IMR-90 (cell line): ENCODE measurements around the gene LAPTM5. TPM values are rescaled to one million over a fixed set of nuclear protein-coding genes. Genes with fewer than 3 reads are reported as not detected.

Experiments
- ATAC-seq: fragments of 200-7000 bp; cut with Tn5 transposase; 2 replicates; pipeline ENCODE4 v1.9.1; 2020; ENCODE audit warnings: low read depth, mild to moderate bottlenecking, moderate library complexity
- BruUV-seq: library from RNA; stranded (reverse); fragments of 400-500 nt; replicated peaks from 2 replicates; lab custom pipeline; 2021; lab: Mats Ljungman, UMichigan
- CTCF ChIA-PET: fragments of 300-600 bp; formaldehyde crosslinking; extraction: SDS; loops from one replicate; lab custom pipeline; 2021; ENCODE audit warnings: antibody characterized with exemption; lab: Yijun Ruan, JAX
- POLR2A ChIA-PET: fragments of 300-600 bp; sonication (Branson Sonifier 250); formaldehyde crosslinking; loops from one replicate; lab custom pipeline; 2022; ENCODE audit warnings: antibody characterized with exemption; ENCODE audit not compliant: unreplicated experiment; lab: Charles Lee
- DNase-seq: peaks from one replicate; pipeline ENCODE4 v3.0.0; 2013
- H2AFZ ChIP-seq: replicated peaks from 2 replicates; pipeline ENCODE3; 2013; ENCODE audit warnings: low read length, mild to moderate bottlenecking; ENCODE audit not compliant: poor library complexity
- H2AK5ac ChIP-seq: 2 replicates; pipeline ENCODE4 v1.6.1; 2013; ENCODE audit warnings: low read depth, low read length, inconsistent platforms
- H2AK9ac ChIP-seq: replicated peaks from 2 replicates; pipeline ENCODE3; 2013; ENCODE audit warnings: mild to moderate bottlenecking, low read depth, low read length, moderate library complexity; ENCODE audit not compliant: poor library complexity
- H2BK120ac ChIP-seq: 2 replicates; pipeline ENCODE4 v1.6.1; 2013; ENCODE audit warnings: low read depth, low read length, inconsistent platforms
- H2BK15ac ChIP-seq: 3 replicates; pipeline ENCODE4 v1.6.1; 2013; ENCODE audit warnings: low read depth, low read length, inconsistent platforms
- H2BK20ac ChIP-seq: 2 replicates; pipeline ENCODE4 v1.6.1; 2013; ENCODE audit warnings: low read depth, mild to moderate bottlenecking, inconsistent platforms, low read length, moderate library complexity
- H2BK5ac ChIP-seq: 2 replicates; pipeline ENCODE4 v1.6.1; 2013; ENCODE audit warnings: mild to moderate bottlenecking, low read depth, low read length, inconsistent platforms; ENCODE audit not compliant: poor library complexity, severe bottlenecking
- H3K14ac ChIP-seq: replicated peaks from 2 replicates; pipeline ENCODE4 v1.6.1; 2013; ENCODE audit warnings: low read depth, low read length, inconsistent platforms
- H3K18ac ChIP-seq: 2 replicates; pipeline ENCODE4 v1.6.1; 2013; ENCODE audit warnings: low read depth, low read length, control low read depth
- H3K23ac ChIP-seq: 2 replicates; pipeline ENCODE4 v1.6.1; 2013; ENCODE audit warnings: low read depth, low read length, inconsistent platforms
- H3K27ac ChIP-seq: 2 replicates; pipeline ENCODE4 v1.5.1; 2013; ENCODE audit warnings: mild to moderate bottlenecking, control low read depth, low read length; ENCODE audit not compliant: insufficient read depth
- H3K27me3 ChIP-seq: 2 replicates; pipeline ENCODE4 v1.6.1; 2013; ENCODE audit warnings: low read length; ENCODE audit not compliant: control insufficient read depth, insufficient read depth
- H3K36me3 ChIP-seq: 2 replicates; pipeline ENCODE4 v1.6.1; 2013; ENCODE audit warnings: low read length, mixed read lengths; ENCODE audit not compliant: control insufficient read depth, insufficient read depth
- H3K4ac ChIP-seq: 2 replicates; pipeline ENCODE4 v1.6.1; 2013; ENCODE audit warnings: low read depth, low read length, inconsistent platforms
- H3K4me1 ChIP-seq: 2 replicates; pipeline ENCODE4 v1.6.1; 2013; ENCODE audit warnings: low read length, mixed read lengths; ENCODE audit not compliant: control insufficient read depth, insufficient read depth
- H3K4me2 ChIP-seq: 2 replicates; pipeline ENCODE4 v1.6.1; 2013; ENCODE audit warnings: low read depth, mild to moderate bottlenecking, control low read depth, low read length, moderate library complexity
- H3K4me3 ChIP-seq: 2 replicates; pipeline ENCODE4 v1.5.1; 2013; ENCODE audit warnings: low read depth, mild to moderate bottlenecking, control low read depth, low read length, moderate library complexity; ENCODE audit not compliant: insufficient read depth
- H3K56ac ChIP-seq: 2 replicates; pipeline ENCODE4 v1.6.1; 2013; ENCODE audit warnings: low read length, inconsistent platforms; ENCODE audit not compliant: insufficient read depth; ENCODE audit errors: extremely low read depth
- H3K79me1 ChIP-seq, 2 experiments: 2 replicates each; pipeline ENCODE4 v1.6.1; 2013; ENCODE audit warnings: low read length in 2 of 2, inconsistent platforms in 1 of 2, low read depth in 1 of 2
- H3K9ac ChIP-seq: 2 replicates; pipeline ENCODE4 v1.6.1; 2013; ENCODE audit warnings: low read depth, low read length, control low read depth
- H3K9me1 ChIP-seq: 2 replicates; pipeline ENCODE4 v1.6.1; 2013; ENCODE audit warnings: low read length, inconsistent platforms; ENCODE audit not compliant: insufficient read depth
- H3K9me3 ChIP-seq: 2 replicates; pipeline ENCODE4 v1.6.1; 2013; ENCODE audit warnings: low read length; ENCODE audit not compliant: control insufficient read depth, insufficient read depth
- H4K20me1 ChIP-seq: 2 replicates; pipeline ENCODE4 v1.6.1; 2013; ENCODE audit warnings: low read length, inconsistent platforms; ENCODE audit not compliant: insufficient read depth
- H4K5ac ChIP-seq: 2 replicates; pipeline ENCODE4 v1.6.1; 2013; ENCODE audit warnings: mild to moderate bottlenecking, low read depth, low read length, control low read depth
- H4K8ac ChIP-seq, 2 experiments: 2 replicates each; pipeline ENCODE4 v1.6.1; 2013; ENCODE audit warnings: low read depth in 2 of 2, low read length in 2 of 2, control low read depth in 1 of 2, inconsistent platforms in 1 of 2
- H4K91ac ChIP-seq: 2 replicates; pipeline ENCODE4 v1.6.1; 2013; ENCODE audit warnings: low read depth, low read length, inconsistent platforms; ENCODE audit not compliant: insufficient read depth
- MAFK ChIP-seq: IDR thresholded peaks from 2 replicates; pipeline ENCODE4 v1.6.1; 2012; ENCODE audit warnings: low read depth, low read length, improper control_type of control experiment
- NFE2L2 ChIP-seq: fragments of 150-350 bp; IDR thresholded peaks from 2 replicates; pipeline ENCODE4 v1.6.1; 2016; ENCODE audit warnings: low read depth, mild to moderate bottlenecking, low read length
- SMC3 ChIP-seq: fragments of 150-350 bp; IDR thresholded peaks from 2 replicates; pipeline ENCODE4 v1.6.1; 2016; ENCODE audit warnings: low read depth, mild to moderate bottlenecking, antibody characterized with exemption, low read length, moderate library complexity
- WGBS, 2 experiments: methylation state at CpG; one replicate each; pipeline versions ENCODE4 v1.1.5 to v1.1.7; 2013; ENCODE audit warnings: missing lambda C conversion rate in 2 of 2; ENCODE audit not compliant: insufficient read length in 1 of 2; ENCODE audit errors: extremely low coverage in 2 of 2; 5-methylcytosine and 5-hydroxymethylcytosine counted together
- dilution Hi-C: fragments of 300-500 bp; cut with HindIII; formaldehyde crosslinking; loops from one replicate; pipeline ENCODE4 v1.14.3; 2018; ENCODE audit warnings: low sequenced_read_pairs; ENCODE audit not compliant: unreplicated experiment
- in situ Hi-C: fragments of 300-500 bp; cut with MboI; formaldehyde crosslinking; loops from 3 replicates; pipeline ENCODE4 v1.14.3; 2019; ENCODE audit warnings: low sequenced_read_pairs, inconsistent platforms, mixed read lengths
- intact Hi-C: fragments of 100-400 bp; cut with micrococcal nuclease; formaldehyde crosslinking; loops from 2 replicates; pipeline ENCODE4 v1.10.0; 2022
- polyA plus RNA-seq, 3 experiments: library from polyadenylated mRNA; depleted of rRNA; stranded (reverse); fragments of >200 nt; gene quantifications; 2 replicates each; pipeline ENCODE4 v1.2.3, GENCODE V29; 2012; ENCODE audit warnings: low replicate concordance in 1 of 3
- total RNA-seq: library from RNA; depleted of rRNA; stranded (reverse); fragments of >200 nt; gene quantifications from 2 replicates; pipeline ENCODE4 v1.2.3, GENCODE V29; 2012

Gene LAPTM5
- total and polyA plus RNA-seq, 2 of the 4 experiments (the other 2 are of a cell fraction): 0.09 TPM; not detected in 1

GRCh38 chr1:30693366-30693765, 64.2 kb downstream of the LAPTM5 start:
- in situ Hi-C loops (no loop called here), dilution Hi-C loops (no loop called here), intact Hi-C loops (no loop called here)
- Histone ChIP-seq H3K18ac (no peak overlapping the region), H3K27ac (no peak overlapping the region), H3K27me3 (peaks cover 26% of the 10 kb centered on the region), H2AK5ac (no peak overlapping the region), H2BK20ac (no peak overlapping the region), H3K79me1 (no peaks in the 10 kb centered on the region), H3K4me1 (no peaks in the 10 kb centered on the region), H4K20me1 (no peaks in the 10 kb centered on the region), H2BK15ac (no peak overlapping the region), H2BK120ac (no peak overlapping the region), H4K91ac (no peak overlapping the region), H3K4me2 (no peak overlapping the region), H3K23ac (no peak overlapping the region), H4K5ac (no peak overlapping the region), H3K4me3 (no peak overlapping the region), H2AK9ac (no peak overlapping the region), H3K4ac (no peak overlapping the region), H4K8ac (no peak overlapping the region), H3K9ac (no peak overlapping the region), H2BK5ac (no peak overlapping the region), H3K56ac (no peak overlapping the region), H3K14ac (no peak overlapping the region), H3K9me3 (no peaks in the 10 kb centered on the region), H3K9me1 (no peaks in the 10 kb centered on the region), H3K36me3 (no peaks in the 10 kb centered on the region), H2AFZ (peak overlapping the region; percentile 17)
- no peak for ATAC-seq
- BruUV-seq: no TSS peak
- no CpG with 5 or more reads among the region's 3 CpGs for WGBS, 2 experiments
- DNase-seq: no peak
- ChIA-PET CTCF (no interaction called here), POLR2A (no interaction called here)
- TF ChIP-seq SMC3: no peak
- no peak for TF ChIP-seq MAFK
- TF ChIP-seq NFE2L2: no peak
